Hepatocyte (in vitro differentiated cells): ENCODE measurements around the gene PLA2G2C. TPM values are rescaled to one million over a fixed set of nuclear protein-coding genes. Genes with fewer than 3 reads are reported as not detected.

Source experiments
- DNase-seq: peaks from one replicate; pipeline ENCODE4 v3.0.0-alpha.2; 2016; ENCODE audit warnings: low spot score
- H2AFZ ChIP-seq: fragments of 200-600 bp; sonication (generic); 2 replicates; pipeline ENCODE4 v1.6.0; 2016; ENCODE audit warnings: antibody characterized with exemption, mild to moderate bottlenecking
- H3K27ac ChIP-seq: fragments of 200-600 bp; sonication (generic); 2 replicates; pipeline ENCODE4 v1.5.1; 2016; ENCODE audit warnings: mild to moderate bottlenecking
- H3K27me3 ChIP-seq: fragments of 200-600 bp; sonication (generic); 2 replicates; pipeline ENCODE4 v1.6.1; 2016
- H3K36me3 ChIP-seq: fragments of 200-600 bp; sonication (generic); replicated peaks from 2 replicates; pipeline ENCODE4 v1.5.1; 2016; ENCODE audit warnings: low read depth; ENCODE audit not compliant: insufficient read depth
- H3K4me1 ChIP-seq: fragments of 200-600 bp; sonication (generic); 2 replicates; pipeline ENCODE4 v1.5.1; 2016; ENCODE audit warnings: mild to moderate bottlenecking, moderate library complexity; ENCODE audit not compliant: insufficient read depth
- H3K4me2 ChIP-seq: fragments of 200-600 bp; sonication (generic); 2 replicates; pipeline ENCODE4 v1.6.0; 2016
- H3K4me3 ChIP-seq: fragments of 200-600 bp; sonication (generic); 2 replicates; pipeline ENCODE4 v1.5.1; 2016; ENCODE audit warnings: mild to moderate bottlenecking
- H3K79me2 ChIP-seq: fragments of 200-600 bp; sonication (generic); 2 replicates; pipeline ENCODE4 v1.6.0; 2017; ENCODE audit warnings: mild to moderate bottlenecking
- H3K9me2 ChIP-seq: fragments of 200-600 bp; sonication (generic); replicated peaks from 2 replicates; pipeline ENCODE4 v1.6.0; 2017; ENCODE audit warnings: mild to moderate bottlenecking; ENCODE audit not compliant: insufficient read depth
- H3K9me3 ChIP-seq: fragments of 200-600 bp; sonication (generic); 2 replicates; pipeline ENCODE4 v1.5.1; 2016; ENCODE audit warnings: low read depth, mild to moderate bottlenecking
- H4K20me1 ChIP-seq: fragments of 200-600 bp; sonication (generic); 2 replicates; pipeline ENCODE4 v1.6.0; 2016; ENCODE audit warnings: mild to moderate bottlenecking; ENCODE audit not compliant: insufficient read depth, poor library complexity, severe bottlenecking
- EZH2 ChIP-seq: fragments of 200-600 bp; sonication (generic); IDR thresholded peaks from 2 replicates; pipeline ENCODE4 v1.6.1; 2016; ENCODE audit warnings: antibody characterized with exemption, mild to moderate bottlenecking, borderline replicate concordance
- EZH2phosphoT487 ChIP-seq: fragments of 200-600 bp; sonication (generic); IDR thresholded peaks from one replicate; pipeline ENCODE4 v1.6.1; 2018; ENCODE audit warnings: antibody characterized with exemption, mild to moderate bottlenecking, low read depth, moderate library complexity; ENCODE audit not compliant: unreplicated experiment, severe bottlenecking
- WGBS: methylation state at CpG from one replicate; pipeline ENCODE4 v1.1.6; 2016; ENCODE audit warnings: low lambda C conversion rate; ENCODE audit errors: missing lambda C conversion rate; 5-methylcytosine and 5-hydroxymethylcytosine counted together
- polyA plus RNA-seq: library from polyadenylated mRNA; unstranded; fragments of >200 nt; fragmentation: Nextera tagmentation; extraction: Ambion mirVana; gene quantifications from 2 replicates; pipeline ENCODE4 v1.2.1, GENCODE V29; 2016
- total RNA-seq: library from RNA; depleted of rRNA; stranded (reverse); fragments of >200 nt; gene quantifications from 2 replicates; pipeline ENCODE4 v1.2.3, GENCODE V29; 2014
- TF ChIP-seq, protein P1 (sequence below): fragments of 200-600 bp; sonication (generic); IDR thresholded peaks from 2 replicates; pipeline ENCODE4 v1.5.1; 2016; ENCODE audit warnings: antibody characterized with exemption, mild to moderate bottlenecking; ENCODE audit not compliant: poor library complexity

Gene PLA2G2C
- total and polyA plus RNA-seq, 2 experiments from 2014 or later, result not detected

DNA sequence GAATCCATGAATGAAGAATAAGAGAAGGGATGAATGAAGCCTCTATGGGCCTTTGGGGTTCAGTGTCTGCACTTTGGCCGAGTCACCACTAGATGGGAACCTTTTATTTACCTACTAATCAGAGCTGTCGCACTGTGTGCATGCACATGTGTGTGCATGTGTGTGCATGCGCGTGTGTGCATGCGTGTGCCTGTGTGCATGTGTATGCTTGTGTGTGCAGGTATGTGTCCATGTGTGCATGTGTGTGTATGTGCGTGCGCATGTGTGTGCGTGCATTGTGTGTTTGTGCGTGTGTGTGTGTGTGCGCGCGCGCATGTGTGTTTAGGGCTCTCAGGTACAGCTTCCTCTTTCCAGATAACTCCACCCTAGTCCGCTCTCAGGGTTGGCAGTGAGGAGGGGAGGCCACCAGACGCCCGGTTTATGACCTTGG is 20.8 kb downstream of the PLA2G2C start:
- Histone ChIP-seq H3K27ac (no peak overlapping the region), H2AFZ (no peak overlapping the region), H4K20me1 (no peaks in the 10 kb centered on the region), H3K79me2 (no peaks in the 10 kb centered on the region), H3K27me3 (no peaks in the 10 kb centered on the region), H3K36me3 (no peaks in the 10 kb centered on the region), H3K9me3 (peaks cover 3% of the 10 kb centered on the region), H3K4me1 (no peaks in the 10 kb centered on the region), H3K4me3 (no peak overlapping the region), H3K4me2 (no peak overlapping the region), H3K9me2 (no peaks in the 10 kb centered on the region)
- WGBS, result 92% methylated on average over 16 of the region's 16 CpGs
- no peak for DNase-seq
- no peak for TF ChIP-seq EZH2
- TF ChIP-seq, protein P1, sequence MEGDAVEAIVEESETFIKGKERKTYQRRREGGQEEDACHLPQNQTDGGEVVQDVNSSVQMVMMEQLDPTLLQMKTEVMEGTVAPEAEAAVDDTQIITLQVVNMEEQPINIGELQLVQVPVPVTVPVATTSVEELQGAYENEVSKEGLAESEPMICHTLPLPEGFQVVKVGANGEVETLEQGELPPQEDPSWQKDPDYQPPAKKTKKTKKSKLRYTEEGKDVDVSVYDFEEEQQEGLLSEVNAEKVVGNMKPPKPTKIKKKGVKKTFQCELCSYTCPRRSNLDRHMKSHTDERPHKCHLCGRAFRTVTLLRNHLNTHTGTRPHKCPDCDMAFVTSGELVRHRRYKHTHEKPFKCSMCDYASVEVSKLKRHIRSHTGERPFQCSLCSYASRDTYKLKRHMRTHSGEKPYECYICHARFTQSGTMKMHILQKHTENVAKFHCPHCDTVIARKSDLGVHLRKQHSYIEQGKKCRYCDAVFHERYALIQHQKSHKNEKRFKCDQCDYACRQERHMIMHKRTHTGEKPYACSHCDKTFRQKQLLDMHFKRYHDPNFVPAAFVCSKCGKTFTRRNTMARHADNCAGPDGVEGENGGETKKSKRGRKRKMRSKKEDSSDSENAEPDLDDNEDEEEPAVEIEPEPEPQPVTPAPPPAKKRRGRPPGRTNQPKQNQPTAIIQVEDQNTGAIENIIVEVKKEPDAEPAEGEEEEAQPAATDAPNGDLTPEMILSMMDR, result peak; percentile 13

DNA sequence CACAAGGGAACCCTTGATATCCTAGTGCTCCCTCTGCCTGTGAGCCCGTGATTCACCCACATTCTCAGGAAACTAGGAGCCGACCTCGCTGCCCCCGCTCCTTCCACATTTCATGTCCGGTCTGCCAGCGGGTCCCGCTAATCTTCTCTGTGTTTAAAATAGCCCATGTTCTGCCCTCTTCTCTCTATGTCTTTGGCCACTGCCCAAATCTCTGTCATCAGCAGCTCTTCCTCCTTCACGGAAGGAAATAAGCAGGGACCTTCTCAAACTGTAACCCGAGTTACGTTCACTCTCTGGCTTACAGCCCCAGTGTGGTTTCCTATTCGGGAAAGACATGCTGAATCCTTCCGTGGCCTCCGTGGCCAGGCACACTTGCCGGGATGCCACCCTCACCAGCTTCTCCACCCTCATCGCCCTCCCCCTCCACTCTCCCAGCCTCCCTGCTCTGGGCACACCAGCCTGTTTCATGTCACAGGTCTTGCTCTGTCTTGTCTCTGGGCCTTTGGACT is 21.6 kb downstream of the PLA2G2C start:
- no peak for DNase-seq
- WGBS, result 90% methylated on average over 15 of the region's 15 CpGs

GRCh38 chr1:20160034-20160433 is 26.3 kb downstream of the PLA2G2C start:
- no peak overlapping the region for H3K27ac ChIP-seq

More for the DNA sequence above, 21.6 kb downstream of the PLA2G2C start:
- H2AFZ ChIP-seq, result no peak overlapping the region
- no peaks in the 10 kb centered on the region for H3K36me3 ChIP-seq
- TF ChIP-seq, protein P1, result no peak
- no peaks in the 10 kb centered on the region for H3K9me2 ChIP-seq
- no peak overlapping the region for H3K27ac ChIP-seq
- peaks cover 6% of the 10 kb centered on the region for H3K9me3 ChIP-seq
- no peaks in the 10 kb centered on the region for H4K20me1 ChIP-seq
- H3K27me3 ChIP-seq, result no peaks in the 10 kb centered on the region
- no peak overlapping the region for H3K4me2 ChIP-seq
- H3K79me2 ChIP-seq, result no peaks in the 10 kb centered on the region
- no peak overlapping the region for H3K4me3 ChIP-seq
- no peaks in the 10 kb centered on the region for H3K4me1 ChIP-seq

More at GRCh38 chr1:20160034-20160433, 26.3 kb downstream of the PLA2G2C start:
- Histone ChIP-seq H4K20me1 (no peaks in the 10 kb centered on the region), H3K4me2 (no peak overlapping the region), H3K9me3 (peaks cover 6% of the 10 kb centered on the region), H3K9me2 (no peaks in the 10 kb centered on the region), H3K36me3 (no peaks in the 10 kb centered on the region), H3K4me3 (no peak overlapping the region), H3K79me2 (no peaks in the 10 kb centered on the region), H2AFZ (no peak overlapping the region), H3K4me1 (no peaks in the 10 kb centered on the region), H3K27me3 (no peaks in the 10 kb centered on the region)
- WGBS, result 83% methylated on average over 1 of the region's 1 CpG
- TF ChIP-seq, protein P1, result no peak
- TF ChIP-seq EZH2 (no peak), EZH2phosphoT487 (no peak)
- DNase-seq, result no peak
